Femur (tissue), 1 donor: ENCODE results near the gene CCNC.
A peak's percentile ranks its signal among the peaks of the same experiment; 100 is the strongest.

Experiments used
- DNase-seq: peaks from one replicate; pipeline ENCODE4 v3.0.0-alpha.2; 2017

Gene CCNC

DNA sequence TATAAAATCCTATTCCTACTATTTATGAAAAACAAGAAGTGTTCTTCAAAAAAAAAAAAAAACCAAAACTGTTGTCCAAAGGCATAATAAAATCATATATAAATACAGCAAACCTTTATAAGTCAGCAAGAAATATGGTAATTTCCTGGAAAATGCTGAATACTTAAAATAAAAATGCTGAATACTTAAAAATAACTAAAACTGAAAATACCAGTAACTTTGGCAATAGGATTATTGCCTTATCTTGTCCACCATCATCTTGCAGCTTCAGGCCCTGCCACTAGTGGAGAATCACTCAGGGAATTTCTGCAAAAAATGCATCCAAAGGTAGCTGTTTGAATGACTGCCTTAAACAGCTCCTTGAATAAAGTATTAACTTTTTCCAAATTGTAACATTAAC is 24.5 kb downstream of the CCNC start:
- DNase-seq: no peak

- no peak for DNase-seq
These were observed 37.8 kb downstream of the CCNC start for GRCh38 chr6:99530627-99531026.

DNA sequence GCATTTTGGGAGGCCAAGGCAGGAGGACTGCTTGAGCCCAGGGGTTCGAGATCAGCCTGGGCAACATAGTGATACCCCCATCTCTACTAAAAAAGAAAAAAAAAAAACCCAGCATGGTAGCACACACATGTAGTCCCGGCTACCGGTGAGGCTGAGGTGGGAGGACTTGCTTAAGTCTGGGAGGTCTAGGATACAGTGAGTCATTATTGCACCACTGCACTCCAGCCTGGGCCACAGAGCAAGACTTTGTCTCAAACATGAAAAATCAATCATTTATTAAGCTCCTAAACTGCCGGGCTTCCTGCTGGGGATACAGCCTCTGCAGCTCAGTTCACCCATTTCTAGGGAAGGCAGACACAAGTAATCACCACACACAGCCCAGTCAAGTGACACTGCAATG is 45.9 kb downstream of the CCNC start:
- DNase-seq: no peak

- no peak for DNase-seq
These were observed 46.8 kb downstream of the CCNC start for GRCh38 chr6:99521633-99522151.

GRCh38 chr6:99520855-99521632 is 47.4 kb downstream of the CCNC start:
- DNase-seq: peak; percentile 91

DNA sequence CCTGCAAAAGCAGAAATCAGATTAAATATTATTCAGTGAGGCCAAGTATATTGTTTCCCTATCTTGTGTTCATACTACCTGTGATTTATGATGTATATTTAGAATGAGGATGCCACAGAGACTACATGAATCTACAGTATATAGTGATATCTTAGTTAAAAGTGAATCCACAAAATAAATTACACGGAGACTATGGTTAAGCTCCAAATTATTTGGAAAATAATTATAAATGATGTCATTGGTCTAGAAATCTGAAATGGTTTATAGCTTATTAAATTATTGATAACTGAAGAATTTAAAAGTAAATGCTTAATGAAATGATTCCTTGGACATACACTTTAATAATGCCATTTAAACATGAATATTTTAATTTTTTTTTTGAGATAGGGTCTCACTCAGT is 49.0 kb downstream of the CCNC start:
- no peak for DNase-seq

DNA sequence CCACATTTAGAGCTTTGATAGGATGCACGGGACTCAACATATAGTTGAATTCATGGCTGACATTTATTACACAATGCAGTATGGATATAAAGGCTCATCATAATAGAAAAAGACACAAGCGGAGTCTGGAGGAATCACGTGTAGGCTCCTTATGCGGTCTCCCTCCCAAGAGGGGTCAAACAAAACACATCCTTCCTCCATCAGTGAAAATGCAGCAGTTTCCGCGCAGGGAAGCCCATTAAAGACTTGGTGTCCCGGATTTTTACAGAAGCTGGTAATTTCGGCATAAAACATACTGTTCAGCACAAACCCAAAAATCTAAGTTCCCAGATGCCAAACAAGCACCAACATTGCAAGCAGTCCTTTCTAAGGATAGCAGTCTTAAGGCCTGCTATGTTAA is 54.4 kb downstream of the CCNC start:
- no peak for DNase-seq

- DNase-seq: no peak
These were observed 56.4 kb downstream of the CCNC start for GRCh38 chr6:99512033-99512432.

DNA sequence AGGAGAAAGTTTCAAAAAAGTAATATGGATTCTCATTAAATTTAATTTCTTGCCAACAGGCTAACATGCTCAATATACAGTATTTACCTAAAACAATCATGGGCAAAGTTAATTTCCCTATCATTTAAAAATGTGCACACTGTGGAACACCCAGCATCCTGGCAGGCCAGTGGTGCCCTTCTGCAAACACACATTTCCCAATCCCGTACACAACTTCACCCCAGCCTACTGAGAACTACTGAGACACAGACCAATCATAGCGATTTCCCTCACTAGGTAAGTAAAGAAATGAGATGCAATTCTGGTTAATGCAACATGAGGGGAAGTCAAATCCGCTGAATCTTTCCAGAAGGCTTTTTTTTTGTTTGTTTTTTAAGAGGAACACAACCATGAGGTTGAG is 60.8 kb downstream of the CCNC start:
- no peak for DNase-seq

- no peak for DNase-seq
These were observed 66.7 kb downstream of the CCNC start for GRCh38 chr6:99501762-99502161.

DNA sequence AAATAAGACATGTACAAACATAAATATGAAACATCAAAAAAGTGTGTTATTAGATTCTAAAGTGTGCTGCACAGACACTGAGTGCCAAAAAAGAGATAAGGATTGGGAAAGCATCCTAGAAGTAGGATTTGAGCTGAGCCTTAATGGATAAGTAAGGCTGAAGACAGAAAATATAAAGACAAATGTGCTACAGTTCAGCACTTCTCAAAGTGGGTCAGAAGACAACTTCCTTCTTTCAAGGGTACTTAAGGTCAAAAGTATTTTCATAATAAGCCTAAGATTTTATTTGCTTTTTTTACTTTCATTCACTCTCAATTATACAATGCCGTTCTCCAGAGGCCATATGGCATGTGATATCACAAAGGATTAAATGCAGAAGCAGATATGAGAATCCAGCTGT is 70.0 kb downstream of the CCNC start:
- no peak for DNase-seq

- no peak for DNase-seq
These were observed 73.0 kb downstream of the CCNC start for GRCh38 chr6:99495466-99495865.
